Fibroblast of lung (primary cell): ENCODE data around the gene INSC.

Experiments used
- EZH2 ChIP-seq: IDR thresholded peaks from 2 replicates; pipeline ENCODE4 v1.5.1; 2012; ENCODE audit warnings: low read length, control low read depth, mild to moderate bottlenecking; ENCODE audit errors: missing control alignments
- TF ChIP-seq, protein P1 (sequence below), 2 donors: IDR thresholded peaks in 1 of 2; conservative IDR thresholded peaks in 1 of 2; 1 replicate in 1 of 2; 2 replicates in 1 of 2; pipeline ENCODE4 v1.5.1; 2011 to 2012; ENCODE audit warnings: low read length in 2 of 2, control low read depth in 1 of 2, inconsistent platforms in 1 of 2, low read depth in 1 of 2, mild to moderate bottlenecking in 1 of 2

DNA sequence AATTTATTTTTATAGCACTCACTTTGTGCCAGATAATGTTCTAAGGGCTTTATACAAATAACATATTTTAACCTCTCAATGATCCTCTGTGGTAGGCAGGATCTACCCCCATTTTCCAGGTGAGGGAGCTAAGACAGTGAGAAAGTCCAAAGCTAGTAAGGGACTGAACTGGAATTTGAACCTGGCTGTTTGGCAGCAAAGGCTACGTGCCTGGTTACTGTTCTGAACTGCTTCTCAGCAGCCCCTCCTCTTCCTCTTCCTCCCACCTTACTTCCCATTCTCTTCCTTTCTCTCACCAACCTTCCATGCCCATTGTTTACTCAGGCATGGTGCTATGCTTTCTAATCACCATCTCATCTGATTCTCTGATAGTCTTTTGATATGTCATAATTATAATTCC is 82.0 kb downstream of the INSC start:
- TF ChIP-seq, protein P1, sequence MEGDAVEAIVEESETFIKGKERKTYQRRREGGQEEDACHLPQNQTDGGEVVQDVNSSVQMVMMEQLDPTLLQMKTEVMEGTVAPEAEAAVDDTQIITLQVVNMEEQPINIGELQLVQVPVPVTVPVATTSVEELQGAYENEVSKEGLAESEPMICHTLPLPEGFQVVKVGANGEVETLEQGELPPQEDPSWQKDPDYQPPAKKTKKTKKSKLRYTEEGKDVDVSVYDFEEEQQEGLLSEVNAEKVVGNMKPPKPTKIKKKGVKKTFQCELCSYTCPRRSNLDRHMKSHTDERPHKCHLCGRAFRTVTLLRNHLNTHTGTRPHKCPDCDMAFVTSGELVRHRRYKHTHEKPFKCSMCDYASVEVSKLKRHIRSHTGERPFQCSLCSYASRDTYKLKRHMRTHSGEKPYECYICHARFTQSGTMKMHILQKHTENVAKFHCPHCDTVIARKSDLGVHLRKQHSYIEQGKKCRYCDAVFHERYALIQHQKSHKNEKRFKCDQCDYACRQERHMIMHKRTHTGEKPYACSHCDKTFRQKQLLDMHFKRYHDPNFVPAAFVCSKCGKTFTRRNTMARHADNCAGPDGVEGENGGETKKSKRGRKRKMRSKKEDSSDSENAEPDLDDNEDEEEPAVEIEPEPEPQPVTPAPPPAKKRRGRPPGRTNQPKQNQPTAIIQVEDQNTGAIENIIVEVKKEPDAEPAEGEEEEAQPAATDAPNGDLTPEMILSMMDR (conservative IDR thresholded peaks at IDR 0.05 in 1 of 2, IDR thresholded peaks at IDR 0.05 in 1 of 2; ENCODE audit: low read depth in 1 of 2, low read length in 2 of 2): no peak
- TF ChIP-seq EZH2: no peak
